Measurements from ENCODE around the gene PPP6R2.

PPP6R2 gene

GRCh38 chr22:50420015-50420414, 76.9 kb downstream of the PPP6R2 start:
- TF ChIP-seq FOXP2 (optimal IDR thresholded peaks at IDR 0.05; ENCODE audit: borderline replicate concordance, extremely low read depth, extremely low read length, insufficient read depth): no peak
- no peak for TF ChIP-seq SIN3A (IDR thresholded peaks at IDR 0.05; ENCODE audit: borderline replicate concordance, insufficient read depth, low read length)
- TF ChIP-seq TAF1 (IDR thresholded peaks at IDR 0.05; ENCODE audit: borderline replicate concordance, insufficient read depth, low read length): no peak
- no peak for TF ChIP-seq POLR2AphosphoS5 (IDR thresholded peaks at IDR 0.05; ENCODE audit: low read depth, low read length)
- TF ChIP-seq REST (IDR thresholded peaks at IDR 0.05; ENCODE audit: insufficient read depth in 1 of 2, low read depth in 2 of 2, low read length in 2 of 2): no peak

- no peak for TF ChIP-seq POLR2AphosphoS5 (IDR thresholded peaks at IDR 0.05; ENCODE audit: low read depth, low read length)
- TF ChIP-seq FOXP2 (optimal IDR thresholded peaks at IDR 0.05; ENCODE audit: borderline replicate concordance, extremely low read depth, extremely low read length, insufficient read depth): no peak
- no peak for TF ChIP-seq REST (IDR thresholded peaks at IDR 0.05; ENCODE audit: insufficient read depth in 1 of 2, low read depth in 2 of 2, low read length in 2 of 2)
- no peak for TF ChIP-seq SIN3A (IDR thresholded peaks at IDR 0.05; ENCODE audit: borderline replicate concordance, insufficient read depth, low read length)
- TF ChIP-seq TAF1 (IDR thresholded peaks at IDR 0.05; ENCODE audit: borderline replicate concordance, insufficient read depth, low read length): no peak
These were observed 77.5 kb downstream of the PPP6R2 start for GRCh38 chr22:50420581-50420980.

- TF ChIP-seq REST (IDR thresholded peaks at IDR 0.05; ENCODE audit: insufficient read depth in 1 of 2, low read depth in 2 of 2, low read length in 2 of 2) (no peak), FOXP2 (optimal IDR thresholded peaks at IDR 0.05; ENCODE audit: borderline replicate concordance, extremely low read depth, extremely low read length, insufficient read depth) (no peak), TAF1 (IDR thresholded peaks at IDR 0.05; ENCODE audit: borderline replicate concordance, insufficient read depth, low read length) (no peak), SIN3A (IDR thresholded peaks at IDR 0.05; ENCODE audit: borderline replicate concordance, insufficient read depth, low read length) (no peak), POLR2AphosphoS5 (IDR thresholded peaks at IDR 0.05; ENCODE audit: low read depth, low read length) (no peak)
These were observed 78.9 kb downstream of the PPP6R2 start for GRCh38 chr22:50422046-50422445.

GRCh38 chr22:50422961-50423815, 80.1 kb downstream of the PPP6R2 start:
- TF ChIP-seq FOXP2 (optimal IDR thresholded peaks at IDR 0.05; ENCODE audit: borderline replicate concordance, extremely low read depth, extremely low read length, insufficient read depth) (no peak), POLR2AphosphoS5 (IDR thresholded peaks at IDR 0.05; ENCODE audit: low read depth, low read length) (no peak), REST (IDR thresholded peaks at IDR 0.05; ENCODE audit: insufficient read depth in 1 of 2, low read depth in 2 of 2, low read length in 2 of 2) (no peak), SIN3A (IDR thresholded peaks at IDR 0.05; ENCODE audit: borderline replicate concordance, insufficient read depth, low read length) (no peak), TAF1 (IDR thresholded peaks at IDR 0.05; ENCODE audit: borderline replicate concordance, insufficient read depth, low read length) (no peak)

All from PFSK-1 (cell line).